ENCODE data around the gene HMGN4.

HMGN4 gene

GRCh38 chr6:26552205-26552604 is 14.0 kb downstream of the HMGN4 start:
- no peak for DNase-seq (ENCODE audit: low read depth)

GRCh38 chr6:26552640-26553188 is 14.5 kb downstream of the HMGN4 start:
- no peak for DNase-seq (ENCODE audit: low read depth)

GRCh38 chr6:26553264-26553634 is 15.1 kb downstream of the HMGN4 start:
- DNase-seq (ENCODE audit: low read depth), result peak; percentile 63

- peak; percentile 69 for DNase-seq (ENCODE audit: low read depth)
Measured at GRCh38 chr6:26553635-26554446, 15.7 kb downstream of the HMGN4 start.

GRCh38 chr6:26554447-26554696 is 16.2 kb downstream of the HMGN4 start:
- no peak for DNase-seq (ENCODE audit: low read depth)

- peak; percentile 43 for DNase-seq (ENCODE audit: low read depth)
Measured at GRCh38 chr6:26554697-26555504, 16.7 kb downstream of the HMGN4 start.

- DNase-seq (ENCODE audit: low read depth), result no peak
Measured at GRCh38 chr6:26555505-26556262, 17.5 kb downstream of the HMGN4 start.

- DNase-seq (ENCODE audit: low read depth), result no peak
Measured at GRCh38 chr6:26556263-26557070, 18.3 kb downstream of the HMGN4 start.

- DNase-seq (ENCODE audit: low read depth), result no peak
Measured at GRCh38 chr6:26561533-26562466, 23.6 kb downstream of the HMGN4 start.

GRCh38 chr6:26563488-26563887 is 25.3 kb downstream of the HMGN4 start:
- DNase-seq (ENCODE audit: low read depth), result no peak

GRCh38 chr6:26568601-26569432 is 30.7 kb downstream of the HMGN4 start:
- DNase-seq (ENCODE audit: low read depth), result peak; percentile 94

GRCh38 chr6:26569433-26569764 is 31.2 kb downstream of the HMGN4 start:
- no peak for DNase-seq (ENCODE audit: low read depth)

- no peak for DNase-seq (ENCODE audit: low read depth)
Measured at GRCh38 chr6:26570027-26570809, 32.1 kb downstream of the HMGN4 start.

- DNase-seq (ENCODE audit: low read depth), result peak; percentile 35
Measured at GRCh38 chr6:26571592-26572296, 33.6 kb downstream of the HMGN4 start.

- DNase-seq (ENCODE audit: low read depth), result no peak
Measured at GRCh38 chr6:26575494-26575939, 37.4 kb downstream of the HMGN4 start.

- no peak for DNase-seq (ENCODE audit: low read depth)
Measured at GRCh38 chr6:26576407-26576843, 38.3 kb downstream of the HMGN4 start.

GRCh38 chr6:26576929-26577719 is 39.0 kb downstream of the HMGN4 start:
- peak; percentile 69 for DNase-seq (ENCODE audit: low read depth)
